ENCODE data around the gene HOXA7. TPM values are rescaled to one million over a fixed set of nuclear protein-coding genes. Genes with fewer than 3 reads are reported as not detected.

HOXA7 gene
- total and polyA plus RNA-seq, 2 of the 8 experiments (the other 6 are each of a cell fraction or from before 2014, with no cell fraction given): 0.03 TPM; not detected in 1

- no peak for TF ChIP-seq PHF8 (conservative IDR thresholded peaks at IDR 0.05; ENCODE audit: low read depth, low read length)
- TF ChIP-seq EP300 (IDR thresholded peaks at IDR 0.05; ENCODE audit: borderline replicate concordance in 1 of 2, low read depth in 2 of 2, low read length in 2 of 2): no peak
- no peak for TF ChIP-seq USF2 (IDR thresholded peaks at IDR 0.05; ENCODE audit: low read length)
- no peak for TF ChIP-seq TCF12 (IDR thresholded peaks at IDR 0.05; ENCODE audit: low read depth, low read length)
- TF ChIP-seq EZH2 (IDR thresholded peaks at IDR 0.05; ENCODE audit: low read depth, low read length, severe bottlenecking): no peak
These were observed 15.1 kb downstream of the HOXA7 start (continued) for GRCh38 chr7:27141137-27141922.

All from H1 (cell line).